HG03139 (cell line): ENCODE measurements around the gene IMMP2L.

Source experiments
- ATAC-seq: cut with Tn5 transposase; IDR thresholded peaks from one replicate; pipeline ENCODE4 v1.9.1; 2021; ENCODE audit not compliant: unreplicated experiment

IMMP2L gene

DNA sequence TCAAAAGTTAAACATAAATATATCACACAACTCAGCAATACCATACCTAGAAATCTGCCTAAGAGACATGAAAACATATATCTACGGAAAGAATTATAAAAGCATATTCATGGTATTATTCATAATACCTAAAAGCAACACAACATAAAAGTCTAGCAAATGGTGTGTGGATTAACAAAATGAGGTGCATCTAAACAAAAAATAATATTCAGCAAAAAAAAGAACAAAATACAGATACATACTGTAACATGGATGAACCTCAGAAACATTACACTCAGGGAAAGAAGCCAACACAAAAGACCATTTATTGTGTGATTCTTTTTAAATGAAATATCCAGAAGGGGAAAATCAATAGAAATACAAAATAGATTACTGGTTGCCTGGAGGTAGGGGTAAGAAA is 155.0 kb downstream of the IMMP2L start:
- no peak for ATAC-seq

DNA sequence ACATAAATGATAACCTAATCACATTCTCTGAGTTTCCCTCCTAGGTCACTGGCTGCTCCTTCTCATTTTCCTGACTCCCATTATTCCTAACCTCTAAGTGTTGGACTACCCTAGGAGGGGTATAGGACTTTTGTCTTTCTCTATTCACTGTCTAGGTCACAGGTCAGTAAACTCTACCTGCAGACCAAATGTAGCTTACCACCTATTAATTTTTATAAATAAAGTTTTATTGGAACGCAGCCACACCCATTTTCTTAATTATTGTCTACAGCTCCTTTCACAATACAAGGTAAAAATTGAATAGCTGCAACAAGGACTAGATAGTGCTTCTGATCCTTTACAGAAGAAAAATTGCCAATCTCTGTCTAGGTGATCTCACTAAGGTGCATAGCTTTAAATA is 156.7 kb downstream of the IMMP2L start:
- no peak for ATAC-seq

GRCh38 chr7:111401516-111401915 is 160.8 kb downstream of the IMMP2L start:
- ATAC-seq, result no peak

DNA sequence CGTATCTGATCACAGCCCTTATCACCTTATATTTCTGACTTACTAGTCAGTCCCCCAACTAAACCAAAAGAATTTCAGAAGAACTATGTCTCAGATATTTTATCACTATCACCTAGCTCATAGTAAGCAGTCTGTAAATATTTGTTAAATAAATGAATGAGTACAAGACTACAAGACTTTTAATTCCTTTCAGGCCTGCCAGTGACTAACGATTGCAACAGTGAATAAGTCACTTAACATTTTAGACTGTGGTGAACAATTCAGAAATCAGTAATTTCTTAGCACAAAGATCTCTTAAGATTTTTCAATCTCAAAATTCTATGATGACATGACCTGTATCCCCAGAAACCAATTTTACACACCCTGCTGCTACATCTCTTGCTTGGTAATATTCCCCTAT is 162.2 kb downstream of the IMMP2L start:
- no peak for ATAC-seq

GRCh38 chr7:111394891-111395290 is 167.4 kb downstream of the IMMP2L start:
- ATAC-seq, result no peak

GRCh38 chr7:111393011-111393754 is 169.1 kb downstream of the IMMP2L start:
- no peak for ATAC-seq

- ATAC-seq, result no peak
Measured at GRCh38 chr7:111392294-111392693, 170.0 kb downstream of the IMMP2L start.

- ATAC-seq, result no peak
Measured at GRCh38 chr7:111390000-111390399, 172.3 kb downstream of the IMMP2L start.

DNA sequence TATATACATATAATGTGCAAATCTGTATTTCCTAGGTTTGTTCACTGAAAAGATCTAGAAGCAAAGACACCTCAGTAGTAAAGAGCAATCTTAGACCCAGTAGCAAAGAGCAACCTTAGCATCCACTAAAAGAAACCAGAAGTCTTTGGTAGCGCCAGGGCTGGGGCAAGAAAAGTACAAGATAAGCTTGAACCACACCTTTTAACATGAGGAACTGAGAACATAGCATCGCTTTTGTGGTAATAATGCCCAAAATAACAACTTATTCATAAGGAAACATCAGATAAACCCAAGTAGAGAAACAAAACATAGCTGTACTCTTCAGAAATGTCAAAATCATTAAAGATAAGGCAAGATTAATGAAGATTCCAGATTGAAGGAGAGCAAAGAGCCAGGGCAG is 173.4 kb downstream of the IMMP2L start:
- ATAC-seq, result peak; percentile 75

GRCh38 chr7:111388016-111388415 is 174.3 kb downstream of the IMMP2L start:
- ATAC-seq, result no peak

DNA sequence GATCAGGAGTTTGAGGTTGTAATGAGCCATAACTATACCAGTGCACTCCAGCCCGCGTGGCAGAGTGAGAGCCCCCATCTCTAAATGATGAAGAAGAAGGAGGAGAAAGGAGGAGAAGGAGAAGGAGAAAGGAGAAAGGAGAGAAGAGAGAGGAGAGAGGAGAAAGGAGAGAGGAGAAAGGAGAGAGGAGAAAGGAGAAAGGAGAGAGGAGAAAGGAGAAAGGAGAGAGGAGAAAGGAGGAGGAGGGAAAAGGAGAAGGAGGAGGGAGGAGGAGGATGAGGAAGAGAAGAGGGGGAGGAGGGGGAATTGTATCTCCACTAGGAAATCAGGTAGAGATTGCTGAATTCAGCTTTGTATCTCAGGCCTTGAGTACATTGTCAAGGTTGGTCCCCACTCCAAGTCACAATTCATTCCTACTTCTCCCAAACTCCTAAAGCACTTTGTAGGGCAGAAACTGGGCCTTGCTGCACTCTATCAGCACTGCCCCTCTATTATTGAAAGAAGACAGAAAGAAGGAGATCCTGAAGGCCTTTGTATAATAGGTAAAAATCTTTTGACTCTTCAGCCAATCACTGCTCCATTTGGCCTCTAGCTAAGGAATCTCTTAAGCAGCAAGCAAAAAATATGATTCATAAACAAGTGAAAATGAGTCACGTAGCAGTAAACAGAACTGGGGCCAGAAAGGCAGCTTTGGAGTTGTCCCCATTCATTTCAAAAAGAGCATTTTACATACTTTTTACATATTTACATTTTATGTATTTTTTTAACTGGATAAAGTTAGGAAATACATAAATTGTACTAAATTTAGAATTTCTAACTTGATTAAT is 178.0 kb downstream of the IMMP2L start:
- no peak for ATAC-seq

GRCh38 chr7:111383133-111383532 is 179.2 kb downstream of the IMMP2L start:
- no peak for ATAC-seq

GRCh38 chr7:111381590-111381989 is 180.7 kb downstream of the IMMP2L start:
- no peak for ATAC-seq

GRCh38 chr7:111380945-111381344 is 181.3 kb downstream of the IMMP2L start:
- ATAC-seq, result no peak

DNA sequence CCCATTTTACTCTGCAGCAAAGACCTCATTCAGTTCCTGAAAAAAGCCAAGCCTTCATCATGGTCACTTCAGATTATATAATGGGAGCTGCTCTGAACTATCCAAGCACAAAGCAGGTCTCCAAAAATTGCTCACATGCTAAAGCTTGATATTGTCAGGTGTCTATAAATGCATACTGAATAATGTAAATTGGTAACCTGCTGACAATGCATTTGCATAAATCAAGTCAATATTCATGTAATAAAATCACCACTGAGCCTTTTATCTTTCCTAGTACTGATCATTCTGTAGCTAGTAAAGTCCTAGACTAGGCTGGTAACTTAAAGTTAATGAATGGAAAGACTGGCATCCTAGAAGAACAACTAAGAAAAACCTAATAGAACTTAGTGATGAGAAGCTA is 188.3 kb downstream of the IMMP2L start:
- ATAC-seq, result no peak

DNA sequence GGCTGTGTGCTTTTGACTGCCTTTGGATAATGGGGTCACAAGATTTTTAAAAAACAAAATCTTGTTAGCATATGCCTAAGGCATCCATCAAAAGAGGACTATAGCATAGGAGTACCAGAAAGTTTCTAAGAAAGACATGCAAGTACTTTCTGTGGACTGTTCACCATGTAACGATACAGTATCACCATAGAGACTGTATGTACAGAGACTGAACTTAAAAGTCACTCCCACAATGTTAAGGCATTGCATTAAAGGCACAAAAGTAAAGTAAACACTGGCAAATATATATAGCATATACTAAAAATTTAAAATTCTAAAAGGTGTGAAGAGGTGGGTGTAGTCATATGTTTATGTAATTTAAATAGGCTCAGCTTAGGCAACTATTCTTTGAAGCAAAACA is 190.9 kb downstream of the IMMP2L start:
- no peak for ATAC-seq

DNA sequence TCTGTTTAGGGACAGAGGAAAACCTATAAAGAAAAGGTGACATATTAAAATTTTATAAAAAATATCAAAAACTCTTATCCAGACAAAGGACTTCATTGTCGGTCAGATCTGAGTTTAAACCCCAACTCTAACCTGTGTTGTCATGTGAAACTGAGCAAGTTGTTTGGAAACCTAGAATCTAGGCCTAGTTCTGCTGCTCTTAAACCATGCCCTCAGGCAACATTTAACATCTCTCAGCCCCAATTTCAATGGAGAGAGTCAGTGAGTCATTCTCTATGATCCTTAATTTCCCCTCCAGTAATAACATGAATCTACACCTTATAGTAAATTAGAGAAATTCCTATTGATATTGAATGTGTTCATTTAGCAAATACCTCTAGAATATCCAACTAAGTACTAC is 192.3 kb downstream of the IMMP2L start:
- ATAC-seq, result no peak

GRCh38 chr7:111368381-111369065 is 193.8 kb downstream of the IMMP2L start:
- no peak for ATAC-seq

GRCh38 chr7:111364413-111364812 is 197.9 kb downstream of the IMMP2L start:
- ATAC-seq, result no peak

- ATAC-seq, result no peak
Measured at GRCh38 chr7:111363099-111363498, 199.2 kb downstream of the IMMP2L start.

GRCh38 chr7:111362506-111363054 is 199.7 kb downstream of the IMMP2L start:
- ATAC-seq, result no peak
